HCT116 (cell line): ENCODE data around the gene SGIP1. TPM values are rescaled to one million over a fixed set of nuclear protein-coding genes. Genes with fewer than 3 reads are reported as not detected.

Source experiments
- ATAC-seq: fragments of 200-7000 bp; cut with Tn5 transposase; 2 replicates; pipeline ENCODE4 v1.9.1; 2020; ENCODE audit warnings: mild to moderate bottlenecking, moderate library complexity
- BruUV-seq: library from RNA; stranded (reverse); fragments of 400-500 nt; replicated peaks from 2 replicates; lab custom pipeline; 2021; lab: Mats Ljungman, UMichigan
- CTCF ChIA-PET: fragments of 300-600 bp; sonication (Branson Sonifier 250); formaldehyde crosslinking; loops from one replicate; lab custom pipeline; 2021; ENCODE audit warnings: antibody characterized with exemption; lab: Charles Lee
- POLR2A ChIA-PET: fragments of 300-600, 350-600 bp; sonication (Branson Sonifier 250); formaldehyde crosslinking; loops from one replicate; lab custom pipeline; 2021; ENCODE audit warnings: antibody characterized with exemption; lab: Charles Lee
- RAD21 ChIA-PET, 2 experiments: fragments of 300-600 bp; sonication (Branson Sonifier 250); formaldehyde crosslinking; loops; one replicate each; lab custom pipeline; 2023; ENCODE audit warnings: low total read pairs in 2 of 2; ENCODE audit not compliant: uncharacterized antibody in 2 of 2, unreplicated experiment in 2 of 2, low non-redundant PET in 1 of 2; lab: Charles Lee
- DNase-seq: peaks from one replicate; pipeline ENCODE4 v3.0.0-alpha.2; 2010; ENCODE audit warnings: low read depth, low spot score
- H2AFZ ChIP-seq: fragments of 200-600 bp; shearing (Covaris generic), sonication (generic); 2 replicates; pipeline ENCODE4 v1.6.1; 2017; ENCODE audit warnings: low read depth, mixed run types, mixed read lengths, antibody characterized with exemption, low read length; ENCODE audit not compliant: poor library complexity, severe bottlenecking
- H3K27ac ChIP-seq: 2 replicates; pipeline ENCODE4 v1.5.1; 2012; ENCODE audit warnings: low read depth, low read length
- H3K27me3 ChIP-seq: fragments of 200-600 bp; sonication (generic); 2 replicates; pipeline ENCODE4 v1.6.1; 2016; ENCODE audit warnings: mixed run types, low read length, mixed read lengths; ENCODE audit not compliant: insufficient read depth
- H3K36me3 ChIP-seq, 2 experiments: fragments of 200-500 bp in 1 of 2; fragments of 200-600 bp in 1 of 2; sonication (Bioruptor generic) in 1 of 2; sonication (generic) in 1 of 2; 2 replicates each; pipeline versions ENCODE4 v1.5.1 to v1.6.1; 2014 to 2016; ENCODE audit warnings: low read length in 2 of 2, inconsistent platforms in 1 of 2, mixed read lengths in 1 of 2, mixed run types in 1 of 2; ENCODE audit not compliant: insufficient read depth in 2 of 2, control insufficient read depth in 1 of 2
- H3K4me1 ChIP-seq, 2 experiments: fragments of 200-600 bp in 1 of 2; sonication (generic) in 1 of 2; 2 replicates each; pipeline versions ENCODE4 v1.5.1 to v1.6.1; 2012 to 2017; ENCODE audit warnings: low read length in 2 of 2, inconsistent platforms in 1 of 2, mild to moderate bottlenecking in 1 of 2, mixed read lengths in 1 of 2, mixed run types in 1 of 2, moderate library complexity in 1 of 2; ENCODE audit not compliant: insufficient read depth in 2 of 2, control insufficient read depth in 1 of 2
- H3K4me2 ChIP-seq: fragments of 200-600 bp; sonication (generic); 2 replicates; pipeline ENCODE4 v1.6.1; 2017; ENCODE audit warnings: mixed run types, low read length, mixed read lengths
- H3K4me3 ChIP-seq, 2 experiments: fragments of 200-600 bp in 1 of 2; sonication (generic) in 1 of 2; replicated peaks in 1 of 2; 2 replicates each; pipeline ENCODE4 v1.5.1; 2011 to 2016; ENCODE audit warnings: low read length in 2 of 2, control low read depth in 1 of 2, low read depth in 1 of 2, mild to moderate bottlenecking in 1 of 2, mixed read lengths in 1 of 2, mixed run types in 1 of 2
- H3K79me2 ChIP-seq: fragments of 200-600 bp; sonication (generic); 2 replicates; pipeline ENCODE4 v1.6.1; 2017; ENCODE audit warnings: mild to moderate bottlenecking, mixed run types, low read length, moderate library complexity, mixed read lengths; ENCODE audit not compliant: insufficient read depth
- H3K9ac ChIP-seq: fragments of 200-600 bp; sonication (generic); 2 replicates; pipeline ENCODE4 v1.6.1; 2016; ENCODE audit warnings: low read length, mixed read lengths
- H3K9me2 ChIP-seq: fragments of 200-600 bp; sonication (generic), shearing (Covaris generic); 2 replicates; pipeline ENCODE4 v1.6.1; 2017; ENCODE audit warnings: mixed run types, mild to moderate bottlenecking, moderate library complexity; ENCODE audit not compliant: insufficient read depth
- H3K9me3 ChIP-seq, 2 experiments: fragments of 200-500 bp in 1 of 2; fragments of 200-600 bp in 1 of 2; sonication (Bioruptor generic) in 1 of 2; sonication (generic) in 1 of 2; 2 replicates each; pipeline ENCODE4 v1.6.1; 2014 to 2017; ENCODE audit warnings: low read length in 2 of 2, mixed read lengths in 2 of 2, inconsistent platforms in 1 of 2, low read depth in 1 of 2, mild to moderate bottlenecking in 1 of 2, mixed run types in 1 of 2, moderate library complexity in 1 of 2; ENCODE audit not compliant: control insufficient read depth in 1 of 2, insufficient read depth in 1 of 2
- H4K20me1 ChIP-seq: fragments of 200-600 bp; sonication (generic), shearing (Covaris generic); 2 replicates; pipeline ENCODE4 v1.6.1; 2017; ENCODE audit warnings: mixed run types, mild to moderate bottlenecking, moderate library complexity; ENCODE audit not compliant: insufficient read depth
- CBX3 ChIP-seq: IDR thresholded peaks from 2 replicates; pipeline ENCODE4 v1.6.1; 2012; ENCODE audit warnings: low read depth
- EGR1 ChIP-seq: IDR thresholded peaks from 2 replicates; pipeline ENCODE4 v1.6.1; 2012; ENCODE audit warnings: low read depth
- ELF1 ChIP-seq: IDR thresholded peaks from 2 replicates; pipeline ENCODE4 v1.6.1; 2012; ENCODE audit warnings: low read depth, borderline replicate concordance
- EZH2phosphoT487 ChIP-seq: fragments of 200-600 bp; IDR thresholded peaks from 2 replicates; pipeline ENCODE4 v1.6.1; 2018; ENCODE audit warnings: antibody characterized with exemption, borderline replicate concordance
- FOSL1 ChIP-seq: IDR thresholded peaks from 2 replicates; pipeline ENCODE4 v1.6.1; 2012; ENCODE audit warnings: low read depth
- JUND ChIP-seq: IDR thresholded peaks from 2 replicates; pipeline ENCODE4 v1.6.1; 2012
- POLR2AphosphoS5 ChIP-seq: IDR thresholded peaks from 2 replicates; pipeline ENCODE4 v1.6.1; 2011; ENCODE audit warnings: mild to moderate bottlenecking, low read depth, low read length, moderate library complexity
- RAD21 ChIP-seq: IDR thresholded peaks from 2 replicates; pipeline ENCODE4 v1.6.1; 2012; ENCODE audit warnings: low read depth, mild to moderate bottlenecking
- SIN3A ChIP-seq: IDR thresholded peaks from 2 replicates; pipeline ENCODE4 v1.6.1; 2012; ENCODE audit warnings: low read depth
- TCF7L2 ChIP-seq: IDR thresholded peaks from 2 replicates; pipeline ENCODE4 v1.7.0; 2011; ENCODE audit warnings: borderline replicate concordance, inconsistent platforms; ENCODE audit not compliant: insufficient read depth, insufficient read length; ENCODE audit errors: extremely low read depth
- YY1 ChIP-seq: IDR thresholded peaks from 2 replicates; pipeline ENCODE4 v1.6.1; 2011; ENCODE audit warnings: low read length, low read depth, moderate library complexity, mild to moderate bottlenecking; ENCODE audit not compliant: insufficient replicate concordance; ENCODE audit errors: extremely low read depth
- ZBTB33 ChIP-seq: IDR thresholded peaks from 2 replicates; pipeline ENCODE4 v1.6.1; 2011; ENCODE audit warnings: mild to moderate bottlenecking, low read length, moderate library complexity; ENCODE audit not compliant: insufficient replicate concordance; ENCODE audit errors: extremely low read depth
- intact Hi-C: fragments of 100-400 bp; cut with micrococcal nuclease; formaldehyde crosslinking; loops from 2 replicates; pipeline ENCODE4 v1.10.0; 2022
- total RNA-seq: library from RNA; stranded (reverse); gene quantifications from one replicate; pipeline ENCODE4 v1.2.1, GENCODE V29; 2021; ENCODE audit not compliant: unreplicated experiment
- TF ChIP-seq, protein P1 (sequence below): IDR thresholded peaks from 2 replicates; pipeline ENCODE4 v1.6.1; 2012; ENCODE audit warnings: low read depth
- TF ChIP-seq, protein P2 (sequence below), 3 experiments: fragments of 200-600 bp in 1 of 3; sonication (generic) in 1 of 3; IDR thresholded peaks in 2 of 3; conservative IDR thresholded peaks in 1 of 3; 2 replicates each; pipeline ENCODE4 v1.5.1; 2012 to 2017; ENCODE audit warnings: low read depth in 2 of 3, low read length in 2 of 3, antibody characterized with exemption in 1 of 3, borderline replicate concordance in 1 of 3, control low read depth in 1 of 3, mild to moderate bottlenecking in 1 of 3, mixed read lengths in 1 of 3, mixed run types in 1 of 3, moderate library complexity in 1 of 3; ENCODE audit not compliant: insufficient read depth in 1 of 3

SGIP1 gene
- total RNA-seq, 1 experiment from 2014 or later: 0.15 TPM

GRCh38 chr1:66774438-66774837 is 240.5 kb downstream of the SGIP1 start (continued):
- no peak for TF ChIP-seq EZH2phosphoT487

DNA sequence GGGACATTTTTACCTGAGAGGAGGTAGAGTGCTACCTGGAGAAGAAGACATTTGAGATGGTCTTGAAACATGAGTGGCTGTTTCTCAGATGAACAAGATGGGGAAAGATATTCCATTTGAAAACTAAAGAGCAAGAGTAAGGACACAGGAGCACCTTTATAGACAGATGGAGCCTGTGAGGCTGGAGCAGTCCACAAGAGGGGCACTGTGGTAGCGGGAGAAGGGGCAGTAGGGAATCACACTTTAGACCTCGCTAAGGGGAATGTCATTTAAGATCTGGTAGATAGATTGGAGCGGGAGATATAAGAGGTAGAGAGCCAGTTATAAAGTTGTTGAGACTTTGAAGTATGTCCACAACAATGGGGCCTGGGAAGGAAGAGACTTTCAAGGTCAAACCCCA is 241.7 kb downstream of the SGIP1 start:
- intact Hi-C loops: no loop called here
- no peak overlapping the region for H3K27ac ChIP-seq
- no peaks in the 10 kb centered on the region for H3K9me3 ChIP-seq
- BruUV-seq: no TSS peak
- H3K27me3 ChIP-seq: no peaks in the 10 kb centered on the region
- no peak for DNase-seq
- H3K9ac ChIP-seq: no peak overlapping the region
- no peak overlapping the region for H3K4me2 ChIP-seq
- no peaks in the 10 kb centered on the region for H3K4me1 ChIP-seq
- H3K36me3 ChIP-seq: no peaks in the 10 kb centered on the region
- no peak overlapping the region for H2AFZ ChIP-seq
- H3K9me2 ChIP-seq: no peaks in the 10 kb centered on the region
- TF ChIP-seq RAD21 (no peak), ZBTB33 (no peak), ELF1 (no peak), JUND (no peak), POLR2AphosphoS5 (no peak), CBX3 (no peak), EGR1 (no peak), TCF7L2 (no peak), FOSL1 (no peak), YY1 (no peak), SIN3A (no peak)
- TF ChIP-seq, protein P1, sequence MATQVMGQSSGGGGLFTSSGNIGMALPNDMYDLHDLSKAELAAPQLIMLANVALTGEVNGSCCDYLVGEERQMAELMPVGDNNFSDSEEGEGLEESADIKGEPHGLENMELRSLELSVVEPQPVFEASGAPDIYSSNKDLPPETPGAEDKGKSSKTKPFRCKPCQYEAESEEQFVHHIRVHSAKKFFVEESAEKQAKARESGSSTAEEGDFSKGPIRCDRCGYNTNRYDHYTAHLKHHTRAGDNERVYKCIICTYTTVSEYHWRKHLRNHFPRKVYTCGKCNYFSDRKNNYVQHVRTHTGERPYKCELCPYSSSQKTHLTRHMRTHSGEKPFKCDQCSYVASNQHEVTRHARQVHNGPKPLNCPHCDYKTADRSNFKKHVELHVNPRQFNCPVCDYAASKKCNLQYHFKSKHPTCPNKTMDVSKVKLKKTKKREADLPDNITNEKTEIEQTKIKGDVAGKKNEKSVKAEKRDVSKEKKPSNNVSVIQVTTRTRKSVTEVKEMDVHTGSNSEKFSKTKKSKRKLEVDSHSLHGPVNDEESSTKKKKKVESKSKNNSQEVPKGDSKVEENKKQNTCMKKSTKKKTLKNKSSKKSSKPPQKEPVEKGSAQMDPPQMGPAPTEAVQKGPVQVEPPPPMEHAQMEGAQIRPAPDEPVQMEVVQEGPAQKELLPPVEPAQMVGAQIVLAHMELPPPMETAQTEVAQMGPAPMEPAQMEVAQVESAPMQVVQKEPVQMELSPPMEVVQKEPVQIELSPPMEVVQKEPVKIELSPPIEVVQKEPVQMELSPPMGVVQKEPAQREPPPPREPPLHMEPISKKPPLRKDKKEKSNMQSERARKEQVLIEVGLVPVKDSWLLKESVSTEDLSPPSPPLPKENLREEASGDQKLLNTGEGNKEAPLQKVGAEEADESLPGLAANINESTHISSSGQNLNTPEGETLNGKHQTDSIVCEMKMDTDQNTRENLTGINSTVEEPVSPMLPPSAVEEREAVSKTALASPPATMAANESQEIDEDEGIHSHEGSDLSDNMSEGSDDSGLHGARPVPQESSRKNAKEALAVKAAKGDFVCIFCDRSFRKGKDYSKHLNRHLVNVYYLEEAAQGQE: no peak
- TF ChIP-seq, protein P2, sequence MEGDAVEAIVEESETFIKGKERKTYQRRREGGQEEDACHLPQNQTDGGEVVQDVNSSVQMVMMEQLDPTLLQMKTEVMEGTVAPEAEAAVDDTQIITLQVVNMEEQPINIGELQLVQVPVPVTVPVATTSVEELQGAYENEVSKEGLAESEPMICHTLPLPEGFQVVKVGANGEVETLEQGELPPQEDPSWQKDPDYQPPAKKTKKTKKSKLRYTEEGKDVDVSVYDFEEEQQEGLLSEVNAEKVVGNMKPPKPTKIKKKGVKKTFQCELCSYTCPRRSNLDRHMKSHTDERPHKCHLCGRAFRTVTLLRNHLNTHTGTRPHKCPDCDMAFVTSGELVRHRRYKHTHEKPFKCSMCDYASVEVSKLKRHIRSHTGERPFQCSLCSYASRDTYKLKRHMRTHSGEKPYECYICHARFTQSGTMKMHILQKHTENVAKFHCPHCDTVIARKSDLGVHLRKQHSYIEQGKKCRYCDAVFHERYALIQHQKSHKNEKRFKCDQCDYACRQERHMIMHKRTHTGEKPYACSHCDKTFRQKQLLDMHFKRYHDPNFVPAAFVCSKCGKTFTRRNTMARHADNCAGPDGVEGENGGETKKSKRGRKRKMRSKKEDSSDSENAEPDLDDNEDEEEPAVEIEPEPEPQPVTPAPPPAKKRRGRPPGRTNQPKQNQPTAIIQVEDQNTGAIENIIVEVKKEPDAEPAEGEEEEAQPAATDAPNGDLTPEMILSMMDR (IDR thresholded peaks at IDR 0.05 in 2 of 3, conservative IDR thresholded peaks at IDR 0.05 in 1 of 3; ENCODE audit: borderline replicate concordance in 1 of 3, insufficient read depth in 1 of 3, low read depth in 2 of 3, low read length in 2 of 3): no peak
- H3K4me3 ChIP-seq: no peak overlapping the region
- no peaks in the 10 kb centered on the region for H3K79me2 ChIP-seq
- ChIA-PET CTCF (interaction anchor here (1.6 kb wide), 1 partner anchor 11 kb away, joined by 4 read pairs; no protein-coding TSS in a partner anchor), RAD21 (no interaction called here), POLR2A (no interaction called here)
- no peak for ATAC-seq
- no peaks in the 10 kb centered on the region for H4K20me1 ChIP-seq
